HPDE6-E6E7 (cell line): ENCODE results near the gene ZW10.
"Not testable (repeated sequence)": the region's sequence is repeated elsewhere in the genome, so short reads cannot be mapped to it uniquely, and the experiment has no call there.

Experiments
- DNase-seq: peaks from one replicate; pipeline ENCODE4 v3.0.0; 2011; ENCODE audit warnings: missing footprints; ENCODE audit errors: extremely low spot score

Gene ZW10

GRCh38 chr11:113752932-113753331 lies 20.6 kb downstream of the ZW10 start:
- DNase-seq = no peak

GRCh38 chr11:113736323-113736722 lies 37.2 kb downstream of the ZW10 start:
- no peak for DNase-seq

- no peak for DNase-seq
Observed at GRCh38 chr11:113732092-113732491, 41.4 kb downstream of the ZW10 start.

- peak; percentile 25 for DNase-seq
Observed at GRCh38 chr11:113730887-113731726, 42.4 kb downstream of the ZW10 start.

GRCh38 chr11:113729456-113729855 lies 44.0 kb downstream of the ZW10 start:
- DNase-seq = peak; percentile 6

GRCh38 chr11:113728814-113729213 lies 44.7 kb downstream of the ZW10 start:
- DNase-seq = no peak

- DNase-seq = no peak
Observed at GRCh38 chr11:113725913-113726312, 47.6 kb downstream of the ZW10 start.

- DNase-seq = no peak
Observed at GRCh38 chr11:113725407-113725806, 48.1 kb downstream of the ZW10 start.

GRCh38 chr11:113724778-113725177 lies 48.7 kb downstream of the ZW10 start:
- no peak for DNase-seq

GRCh38 chr11:113723787-113724186 lies 49.7 kb downstream of the ZW10 start:
- no peak for DNase-seq

GRCh38 chr11:113722934-113723333 lies 50.6 kb downstream of the ZW10 start:
- DNase-seq = no peak

GRCh38 chr11:113722221-113722620 lies 51.3 kb downstream of the ZW10 start:
- no peak for DNase-seq

GRCh38 chr11:113721462-113722066 lies 51.9 kb downstream of the ZW10 start:
- no peak for DNase-seq

- DNase-seq = not testable (repeated sequence)
Observed at GRCh38 chr11:113720478-113720877, 53.0 kb downstream of the ZW10 start.

- DNase-seq = no peak
Observed at GRCh38 chr11:113715882-113716625, 57.4 kb downstream of the ZW10 start.

GRCh38 chr11:113715273-113715672 lies 58.2 kb downstream of the ZW10 start:
- DNase-seq = no peak

- DNase-seq = no peak
Observed at GRCh38 chr11:113710989-113711388, 62.5 kb downstream of the ZW10 start.

- DNase-seq = no peak
Observed at GRCh38 chr11:113705871-113706655, 67.4 kb downstream of the ZW10 start, which contains the start of gene TMPRSS5. Gene TMPRSS5 (minus strand): TSS chr11:113706308. CDS start chr11:113706224, 84 bp downstream.

- DNase-seq = not testable (repeated sequence)
Observed at GRCh38 chr11:113703551-113703950, 69.9 kb downstream of the ZW10 start.

GRCh38 chr11:113701491-113701890 lies 72.0 kb downstream of the ZW10 start:
- DNase-seq = no peak

GRCh38 chr11:113698515-113698914 lies 75.0 kb downstream of the ZW10 start:
- DNase-seq = no peak
